DOHH2 (cell line): ENCODE measurements around the gene EPC1.

Source experiments
- EZH2phosphoT487 ChIP-seq: fragments of 200-600 bp; sonication (generic); IDR thresholded peaks from 2 replicates; pipeline ENCODE4 v1.6.1; 2017; ENCODE audit warnings: borderline replicate concordance, mild to moderate bottlenecking, antibody characterized with exemption, low read length, moderate library complexity, mixed read lengths
- TF ChIP-seq, protein P1 (sequence below): fragments of 200-600 bp; sonication (generic); IDR thresholded peaks from one replicate; pipeline ENCODE4 v1.5.1; 2014; ENCODE audit warnings: antibody characterized with exemption, mild to moderate bottlenecking, low read depth, low read length; ENCODE audit not compliant: poor library complexity, severe bottlenecking

DNA sequence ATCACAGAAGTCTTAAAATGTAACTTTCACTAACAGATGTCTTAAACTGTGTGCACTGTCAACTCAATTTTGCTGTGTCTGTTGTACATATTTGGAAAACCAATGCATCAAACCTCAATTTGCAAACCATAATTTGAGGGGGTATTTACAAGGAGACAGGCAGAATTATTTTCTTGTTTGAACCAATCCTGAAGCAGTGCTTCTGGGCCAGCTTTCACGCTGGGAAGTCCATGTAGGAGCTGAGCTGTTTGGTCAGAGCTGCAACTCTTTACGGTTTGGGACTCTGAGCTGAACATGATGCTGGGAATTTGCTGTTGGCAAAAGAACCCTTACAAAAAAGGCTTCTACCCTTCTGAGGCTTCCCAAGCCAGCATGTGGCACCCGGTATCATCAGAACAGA is 43.2 kb upstream of the EPC1 start:
- TF ChIP-seq, protein P1, sequence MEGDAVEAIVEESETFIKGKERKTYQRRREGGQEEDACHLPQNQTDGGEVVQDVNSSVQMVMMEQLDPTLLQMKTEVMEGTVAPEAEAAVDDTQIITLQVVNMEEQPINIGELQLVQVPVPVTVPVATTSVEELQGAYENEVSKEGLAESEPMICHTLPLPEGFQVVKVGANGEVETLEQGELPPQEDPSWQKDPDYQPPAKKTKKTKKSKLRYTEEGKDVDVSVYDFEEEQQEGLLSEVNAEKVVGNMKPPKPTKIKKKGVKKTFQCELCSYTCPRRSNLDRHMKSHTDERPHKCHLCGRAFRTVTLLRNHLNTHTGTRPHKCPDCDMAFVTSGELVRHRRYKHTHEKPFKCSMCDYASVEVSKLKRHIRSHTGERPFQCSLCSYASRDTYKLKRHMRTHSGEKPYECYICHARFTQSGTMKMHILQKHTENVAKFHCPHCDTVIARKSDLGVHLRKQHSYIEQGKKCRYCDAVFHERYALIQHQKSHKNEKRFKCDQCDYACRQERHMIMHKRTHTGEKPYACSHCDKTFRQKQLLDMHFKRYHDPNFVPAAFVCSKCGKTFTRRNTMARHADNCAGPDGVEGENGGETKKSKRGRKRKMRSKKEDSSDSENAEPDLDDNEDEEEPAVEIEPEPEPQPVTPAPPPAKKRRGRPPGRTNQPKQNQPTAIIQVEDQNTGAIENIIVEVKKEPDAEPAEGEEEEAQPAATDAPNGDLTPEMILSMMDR, result no peak
- no peak for TF ChIP-seq EZH2phosphoT487
